Gastrocnemius medialis (tissue), 4 donors: ENCODE data around the gene RYR2.

Experiments used
- CTCF ChIP-seq, 5 experiments: fragments of 450-650 bp in 3 of 5; fragments of 200-600 bp in 2 of 5; sonication (generic) in 2 of 5; IDR thresholded peaks in 4 of 5; conservative IDR thresholded peaks in 1 of 5; 1 replicate in 4 of 5; 2 replicates in 1 of 5; pipeline ENCODE4 v1.5.1; 2016 to 2019; ENCODE audit warnings: antibody characterized with exemption in 5 of 5, mild to moderate bottlenecking in 3 of 5, moderate library complexity in 3 of 5
- POLR2A ChIP-seq, 2 donors: fragments of 450-650 bp; IDR thresholded peaks; one replicate each; pipeline ENCODE4 v1.6.1; 2017; ENCODE audit warnings: antibody characterized with exemption in 2 of 2, mild to moderate bottlenecking in 2 of 2, moderate library complexity in 2 of 2

- TF ChIP-seq POLR2A (IDR thresholded peaks at IDR 0.05) = no peak
- no peak for TF ChIP-seq CTCF (IDR thresholded peaks at IDR 0.05 in 4 of 5, conservative IDR thresholded peaks at IDR 0.05 in 1 of 5)
Observed at GRCh38 chr1:237239248-237239647, 197.3 kb downstream of the RYR2 start.
